GM10266 (cell line): ENCODE results near the gene AFDN.

Experiments used
- DNase-seq: peaks from one replicate; pipeline ENCODE4 v3.0.0; 2012; ENCODE audit errors: extremely low spot score
- CTCF ChIP-seq: IDR thresholded peaks from 2 replicates; pipeline ENCODE4 v1.5.1; 2012; ENCODE audit warnings: mild to moderate bottlenecking, low read depth; ENCODE audit not compliant: control insufficient read depth, insufficient read depth; ENCODE audit errors: missing control alignments

AFDN gene

GRCh38 chr6:167855825-167856425 is 29.2 kb downstream of the AFDN start:
- no peak for TF ChIP-seq CTCF
- no peak for DNase-seq

GRCh38 chr6:167856474-167856873 is 29.8 kb downstream of the AFDN start:
- DNase-seq, result no peak
- TF ChIP-seq CTCF, result no peak

- DNase-seq, result no peak
- no peak for TF ChIP-seq CTCF
Observed at GRCh38 chr6:167856999-167857660, 30.4 kb downstream of the AFDN start.

- no peak for TF ChIP-seq CTCF
- no peak for DNase-seq
Observed at GRCh38 chr6:167858086-167858591, 31.4 kb downstream of the AFDN start.

GRCh38 chr6:167858842-167859664 is 32.3 kb downstream of the AFDN start:
- DNase-seq, result no peak
- no peak for TF ChIP-seq CTCF

- no peak for DNase-seq
- no peak for TF ChIP-seq CTCF
Observed at GRCh38 chr6:167860550-167861226, 34.0 kb downstream of the AFDN start.
